Inflammatory macrophage (primary cell): ENCODE data around the gene ARID5B.

Experiments used
- DNase-seq, 2 donors: peaks; one replicate each; pipeline ENCODE4 v3.0.0-alpha.2; 2020 to 2022

ARID5B gene

DNA sequence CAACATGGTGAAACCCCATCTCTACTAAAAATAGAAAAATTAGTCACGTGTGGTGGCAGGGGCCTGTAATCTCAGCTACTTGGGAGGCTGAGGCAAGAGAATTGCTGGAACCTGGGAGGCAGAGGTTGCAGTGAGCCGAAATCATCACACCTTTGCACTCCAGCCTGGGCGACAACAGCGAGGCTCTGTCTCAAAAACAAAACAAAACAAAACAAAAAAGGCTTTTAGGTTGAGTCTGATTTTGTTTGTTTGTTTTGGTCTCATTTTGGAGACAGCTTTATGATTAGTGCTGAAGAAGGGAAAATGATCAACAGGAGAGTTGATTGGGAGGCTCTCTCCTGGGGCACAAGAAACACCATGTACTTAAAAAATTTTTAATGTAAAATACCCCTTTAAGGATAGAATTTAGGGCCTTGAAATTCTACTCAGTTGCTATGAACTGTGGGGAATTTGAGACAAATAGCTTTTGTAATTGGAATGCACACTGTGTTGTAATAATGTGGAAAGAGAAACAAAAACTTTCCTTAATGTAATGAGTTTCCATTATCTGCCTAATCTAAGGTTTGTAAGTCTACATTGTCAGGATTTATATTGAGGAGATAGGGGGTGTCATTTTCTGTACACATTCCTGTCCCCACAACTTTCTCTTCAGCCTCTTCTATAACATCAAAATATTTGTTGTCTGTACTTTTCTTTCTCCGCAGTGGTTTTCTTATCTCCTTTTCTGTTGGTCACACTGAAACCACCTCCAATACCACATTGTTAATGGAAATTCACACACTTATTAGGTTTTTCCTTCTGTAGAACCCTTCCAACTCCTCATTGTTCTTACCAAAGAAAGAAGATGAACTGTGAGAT is 41.3 kb downstream of the ARID5B start:
- DNase-seq: peak in 1 of 2 donors; percentile 38

GRCh38 chr10:61943674-61944378 is 42.3 kb downstream of the ARID5B start:
- DNase-seq: peak in 1 of 2 donors; percentile 11

GRCh38 chr10:61944410-61945147 is 43.1 kb downstream of the ARID5B start:
- no peak for DNase-seq

DNA sequence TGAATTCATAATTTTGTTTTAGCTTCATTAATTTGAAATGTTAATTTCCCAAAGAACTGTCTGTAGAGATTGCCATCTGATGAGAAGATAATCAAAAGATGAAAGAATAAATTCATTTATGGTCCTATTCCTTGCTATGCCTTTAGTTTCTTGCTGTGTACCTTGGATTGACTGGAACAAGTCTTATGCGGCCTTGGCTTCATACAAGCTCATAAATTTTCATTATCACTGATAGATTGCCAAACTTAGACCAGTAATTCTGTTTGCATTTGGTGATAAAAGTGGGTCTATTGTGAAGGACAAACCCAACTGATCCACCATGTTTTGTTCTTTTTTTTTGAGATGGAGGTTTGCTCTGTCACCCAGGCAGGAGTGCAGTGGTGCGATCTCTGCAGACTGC is 48.2 kb downstream of the ARID5B start:
- no peak for DNase-seq

DNA sequence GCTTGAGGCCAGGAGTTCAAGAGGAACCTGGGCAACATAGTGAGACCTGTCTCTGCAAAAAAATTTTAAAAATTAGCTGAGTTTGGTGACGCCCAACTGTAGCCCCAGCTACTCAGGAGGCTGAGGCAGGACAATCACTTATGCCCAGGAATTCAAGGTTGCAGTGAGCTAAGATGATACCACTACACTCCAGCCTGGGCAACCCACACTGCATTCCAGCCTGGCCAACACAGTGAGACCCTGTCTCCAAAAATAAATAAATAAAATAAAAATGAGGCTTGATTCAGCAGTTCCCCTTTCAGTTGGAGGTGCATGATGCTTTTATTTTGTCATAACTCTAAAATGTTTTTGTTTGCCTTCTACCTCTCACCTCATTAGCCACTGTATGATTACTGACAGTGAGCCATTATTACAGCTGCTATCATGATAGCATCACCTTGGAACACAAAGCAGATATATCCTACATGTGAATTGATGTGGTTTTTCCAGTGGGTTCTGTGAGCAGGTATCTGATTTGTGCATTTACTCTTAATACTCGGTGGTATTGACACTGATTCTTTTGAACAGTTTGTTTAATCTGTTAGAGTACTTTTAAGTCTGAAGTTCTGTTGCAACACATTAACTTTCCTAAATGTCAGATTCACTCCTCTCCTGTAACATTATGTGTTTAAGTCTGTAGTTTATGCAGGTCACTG is 49.1 kb downstream of the ARID5B start:
- DNase-seq: no peak

GRCh38 chr10:61951144-61951483 is 49.6 kb downstream of the ARID5B start:
- no peak for DNase-seq

- DNase-seq: no peak
Observed at GRCh38 chr10:61952028-61952674, 50.7 kb downstream of the ARID5B start.

DNA sequence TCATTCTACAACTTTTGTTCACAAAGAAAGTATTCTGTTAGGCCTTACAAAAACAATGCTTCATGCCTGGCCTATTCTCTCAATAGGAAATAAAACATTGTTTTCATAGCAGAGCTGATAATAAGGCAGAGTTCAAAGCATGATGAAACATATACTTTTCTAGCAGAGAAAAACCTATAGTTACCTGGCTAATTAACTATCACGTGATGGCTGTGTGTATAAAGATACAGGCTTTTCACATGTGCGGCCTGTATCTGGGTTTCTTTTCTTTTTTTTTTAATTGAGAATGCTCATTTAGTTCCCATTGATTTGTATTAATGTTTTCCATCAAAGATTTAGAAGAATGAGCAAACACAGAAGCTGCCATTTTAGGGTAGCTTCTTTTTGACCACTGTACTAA is 51.7 kb downstream of the ARID5B start:
- no peak for DNase-seq

- DNase-seq: no peak
Observed at GRCh38 chr10:61957806-61958205, 56.3 kb downstream of the ARID5B start.

GRCh38 chr10:61958311-61958710 is 56.8 kb downstream of the ARID5B start:
- no peak for DNase-seq

DNA sequence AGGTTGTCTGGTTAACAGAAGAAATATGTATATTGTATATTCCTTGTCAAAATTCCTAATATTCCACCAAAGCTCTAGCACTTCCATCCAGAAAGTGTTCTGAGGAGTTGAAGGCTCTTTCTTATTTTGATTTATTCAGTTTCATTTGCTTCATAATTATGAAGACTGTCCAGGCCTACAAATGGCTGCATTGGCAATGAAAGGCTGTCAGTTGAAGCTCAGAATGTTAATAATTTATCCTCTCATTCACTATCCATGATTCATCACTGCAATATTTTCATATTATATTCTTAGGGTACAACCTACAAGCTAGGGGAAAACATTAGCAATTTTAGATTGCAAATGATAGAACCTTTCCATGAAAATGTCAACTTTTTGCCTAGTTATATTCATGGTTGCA is 57.3 kb downstream of the ARID5B start:
- DNase-seq: no peak

- DNase-seq: no peak
Observed at GRCh38 chr10:61959814-61960213, 58.3 kb downstream of the ARID5B start.

DNA sequence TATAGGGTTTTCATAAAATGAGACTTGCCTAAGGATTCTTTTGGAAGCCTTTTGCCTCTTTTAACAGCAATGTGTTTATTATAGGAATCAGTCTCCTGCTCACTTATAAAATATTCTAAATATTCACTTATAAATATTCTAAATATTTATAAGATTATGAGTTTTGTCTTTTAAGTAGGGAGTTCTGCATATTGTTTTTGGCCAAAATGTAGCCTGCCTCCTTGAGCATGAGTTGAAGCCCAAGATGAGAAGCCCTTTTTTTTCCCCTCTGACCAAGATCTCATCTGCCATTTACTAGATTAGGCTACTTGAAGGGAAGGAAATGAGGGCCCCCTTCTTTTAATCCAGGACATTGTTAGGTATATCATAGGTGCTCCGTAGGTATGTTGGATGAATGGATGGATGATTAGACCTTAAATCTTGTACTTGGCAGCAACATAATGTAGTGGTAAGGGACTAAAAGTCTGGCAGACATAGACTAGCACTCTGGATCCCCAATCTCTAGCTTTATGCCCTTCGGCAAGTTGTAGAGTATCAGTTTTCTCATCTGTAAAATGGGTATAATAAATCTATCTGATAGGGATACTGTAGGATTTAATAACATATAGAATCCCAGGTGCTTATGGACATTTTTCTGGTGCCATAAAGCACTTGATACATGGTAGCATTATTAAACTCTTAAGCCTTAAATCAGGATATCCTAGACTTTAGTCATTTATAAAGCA is 59.1 kb downstream of the ARID5B start:
- DNase-seq: no peak

DNA sequence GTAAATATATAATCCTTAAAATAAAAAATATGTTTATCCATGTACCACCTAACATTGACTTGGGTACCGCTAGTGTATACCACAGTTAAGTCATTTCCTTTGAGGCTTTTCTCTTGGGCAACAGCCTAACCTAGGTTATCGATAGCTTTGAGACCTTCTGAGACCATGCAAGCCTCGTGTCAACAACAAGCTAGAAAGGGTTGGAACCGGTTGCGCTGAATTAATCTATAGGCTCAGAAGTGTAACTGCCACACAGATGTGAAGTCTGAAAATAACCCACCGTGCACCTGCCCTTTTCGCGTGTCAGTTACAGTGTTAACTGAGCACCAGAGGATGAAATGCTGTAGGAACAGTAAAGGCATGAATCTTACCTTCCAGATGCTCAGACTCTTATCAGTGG is 59.8 kb downstream of the ARID5B start:
- DNase-seq: no peak

DNA sequence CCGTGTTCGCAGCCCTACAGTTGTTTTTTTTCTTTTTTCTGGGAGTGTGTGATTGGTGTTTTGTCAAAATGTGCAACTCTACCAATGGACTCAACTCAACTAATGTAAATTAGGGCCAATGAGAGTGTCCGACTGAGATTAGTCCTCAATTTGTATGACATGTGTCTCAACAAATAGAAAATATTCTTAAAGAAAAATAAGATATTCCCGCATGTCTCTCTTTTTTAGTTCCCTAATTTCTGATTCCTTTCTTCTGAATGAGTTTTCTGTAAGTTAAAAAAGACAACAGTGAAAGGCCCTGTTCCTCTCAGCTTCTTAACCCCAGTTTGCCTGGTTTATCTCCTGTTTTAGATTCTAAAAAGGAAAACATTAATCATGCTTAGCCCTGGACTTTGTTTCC is 61.5 kb downstream of the ARID5B start:
- no peak for DNase-seq

DNA sequence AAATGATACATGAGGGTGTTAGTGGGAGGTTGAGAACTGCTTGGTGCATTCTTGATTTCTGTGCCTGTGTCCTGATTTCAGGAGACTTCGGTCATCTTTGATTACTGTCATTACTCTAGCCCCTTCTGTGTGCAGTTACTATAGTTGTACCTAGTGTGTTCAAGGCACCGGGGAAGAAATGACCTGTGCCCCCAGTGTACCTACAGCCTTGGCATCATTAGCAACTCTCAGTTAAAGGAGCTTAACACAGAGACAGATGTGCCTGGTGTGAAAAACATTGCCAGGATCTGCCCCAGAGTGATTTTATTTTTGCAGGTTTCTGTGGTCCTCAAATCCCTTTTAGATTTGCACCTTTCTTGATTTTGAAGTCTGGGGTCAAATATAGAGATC is 62.2 kb downstream of the ARID5B start:
- no peak for DNase-seq

- no peak for DNase-seq
Observed at GRCh38 chr10:61964059-61964709, 62.7 kb downstream of the ARID5B start.

GRCh38 chr10:61964949-61965702 is 63.6 kb downstream of the ARID5B start:
- DNase-seq: no peak

GRCh38 chr10:61965703-61966395 is 64.3 kb downstream of the ARID5B start:
- peak in 1 of 2 donors; percentile 40 for DNase-seq

- no peak for DNase-seq
Observed at GRCh38 chr10:61967298-61967697, 65.8 kb downstream of the ARID5B start.
